NCI-H146 treated with DMSO at 0.1 percent for 48 hours (cell line): ENCODE measurements around the gene TMEM62.

Experiments
- DNase-seq: peaks from one replicate; lab custom pipeline; 2025; ENCODE audit not compliant: unreplicated experiment; lab: John Stamatoyannopoulos, UW

TMEM62 gene

GRCh38 chr15:43133430-43134156, at the start of gene TMEM62:
TSS of gene TMEM62 (plus strand) at chr15:43133586. CDS start at chr15:43133803, 217 bp downstream.
- peak; percentile 70 for DNase-seq

- DNase-seq, result no peak
These were observed 47.5 kb upstream of the TMEM62 start for GRCh38 chr15:43085921-43086320.

- no peak for DNase-seq
These were observed 46.8 kb upstream of the TMEM62 start for GRCh38 chr15:43086551-43086950.

GRCh38 chr15:43091859-43092258, 41.5 kb upstream of the TMEM62 start:
- DNase-seq, result no peak

GRCh38 chr15:43093026-43093425, 40.4 kb upstream of the TMEM62 start:
- DNase-seq, result no peak

GRCh38 chr15:43094416-43095030, 38.9 kb upstream of the TMEM62 start:
- no peak for DNase-seq

- no peak for DNase-seq
These were observed 38.1 kb upstream of the TMEM62 start for GRCh38 chr15:43095243-43095642.

- DNase-seq, result no peak
These were observed 37.6 kb upstream of the TMEM62 start for GRCh38 chr15:43095708-43096347.

GRCh38 chr15:43096411-43096810, 37.0 kb upstream of the TMEM62 start:
- DNase-seq, result no peak

- DNase-seq, result no peak
These were observed 34.1 kb upstream of the TMEM62 start for GRCh38 chr15:43099105-43099845.

- no peak for DNase-seq
These were observed 32.4 kb upstream of the TMEM62 start for GRCh38 chr15:43100971-43101370.

- no peak for DNase-seq
These were observed 31.2 kb upstream of the TMEM62 start for GRCh38 chr15:43102187-43102586.

GRCh38 chr15:43103907-43104306, 29.5 kb upstream of the TMEM62 start:
- no peak for DNase-seq

GRCh38 chr15:43104426-43104825, 29.0 kb upstream of the TMEM62 start:
- DNase-seq, result no peak

- peak; percentile 6 for DNase-seq
These were observed 28.2 kb upstream of the TMEM62 start for GRCh38 chr15:43105077-43105736.

GRCh38 chr15:43105778-43106485, 27.5 kb upstream of the TMEM62 start, which contains the start of gene UBR1:
TSS of gene UBR1 (minus strand) at chr15:43106038. CDS start at chr15:43106022, 16 bp downstream.
- DNase-seq, result peak; percentile 48

GRCh38 chr15:43106486-43106829, 26.9 kb upstream of the TMEM62 start:
- no peak for DNase-seq

GRCh38 chr15:43107751-43108150, 25.6 kb upstream of the TMEM62 start:
- no peak for DNase-seq

GRCh38 chr15:43111354-43111753, 22.0 kb upstream of the TMEM62 start:
- no peak for DNase-seq

- DNase-seq, result no peak
These were observed 15.1 kb upstream of the TMEM62 start for GRCh38 chr15:43118286-43118685.
